HepG2 (cell line): ENCODE data around the gene GBA2. TPM values are rescaled to one million over a fixed set of nuclear protein-coding genes. Genes with fewer than 3 reads are reported as not detected.

Experiments used
- DNMT1 ChIP-seq: sonication (generic); formaldehyde crosslinking; IDR thresholded peaks from 2 replicates; pipeline ENCODE4 v1.5.1; 2020; ENCODE audit warnings: mild to moderate bottlenecking, missing genetic modification reagents
- ELF3 ChIP-seq: IDR thresholded peaks from 2 replicates; pipeline ENCODE4 v1.6.1; 2016; ENCODE audit warnings: missing genetic modification reagents, missing compliant biosample characterization
- GABPA ChIP-seq, 2 experiments: IDR thresholded peaks; 2 replicates each; pipeline ENCODE4 v1.6.1; 2011 to 2016; ENCODE audit warnings: low read depth in 2 of 2, low read length in 1 of 2, missing biosample characterization in 1 of 2, missing genetic modification characterization in 1 of 2
- GATAD2A ChIP-seq: IDR thresholded peaks from 2 replicates; pipeline ENCODE4 v1.6.1; 2016
- ISX ChIP-seq: sonication (generic); formaldehyde crosslinking; conservative IDR thresholded peaks from 2 replicates; pipeline ENCODE4 v1.5.0; 2020; ENCODE audit warnings: missing genetic modification reagents
- KAT8 ChIP-seq: IDR thresholded peaks from 2 replicates; pipeline ENCODE4 v1.6.1; 2016; ENCODE audit warnings: missing genetic modification reagents, missing compliant biosample characterization
- KDM2A ChIP-seq: sonication (generic); formaldehyde crosslinking; IDR thresholded peaks from 2 replicates; pipeline ENCODE4 v1.4.0; 2020; ENCODE audit warnings: low read depth, missing genetic modification reagents, borderline replicate concordance
- KMT2B ChIP-seq: IDR thresholded peaks from 2 replicates; pipeline ENCODE4 v1.6.1; 2016; ENCODE audit warnings: missing genetic modification reagents, missing compliant biosample characterization
- NCOA5 ChIP-seq: sonication (generic); formaldehyde crosslinking; IDR thresholded peaks from 2 replicates; pipeline ENCODE4 v1.4.0; 2020; ENCODE audit warnings: missing genetic modification reagents
- PAWR ChIP-seq: sonication (generic); formaldehyde crosslinking; IDR thresholded peaks from 2 replicates; pipeline ENCODE4 v1.4.0; 2020; ENCODE audit warnings: missing genetic modification reagents, mild to moderate bottlenecking, borderline replicate concordance
- PLRG1 ChIP-seq: fragments of 450-650 bp; conservative IDR thresholded peaks from 2 replicates; pipeline ENCODE4 v1.6.1; 2016
- TP53 ChIP-seq: sonication (generic); formaldehyde crosslinking; conservative IDR thresholded peaks from 2 replicates; pipeline ENCODE4 v1.4.0; 2020; ENCODE audit warnings: missing genetic modification reagents
- ZBTB10 ChIP-seq: sonication (generic); formaldehyde crosslinking; IDR thresholded peaks from 2 replicates; pipeline ENCODE4 v1.4.0; 2020; ENCODE audit warnings: missing genetic modification reagents, borderline replicate concordance
- ZBTB38 ChIP-seq: sonication (generic); formaldehyde crosslinking; IDR thresholded peaks from 2 replicates; pipeline ENCODE4 v1.5.1; 2020; ENCODE audit warnings: mild to moderate bottlenecking, missing genetic modification reagents
- ZBTB42 ChIP-seq: sonication (generic); formaldehyde crosslinking; IDR thresholded peaks from 2 replicates; pipeline ENCODE4 v1.5.0; 2020; ENCODE audit warnings: mild to moderate bottlenecking, missing genetic modification reagents
- ZNF224 ChIP-seq: sonication (generic); formaldehyde crosslinking; IDR thresholded peaks from 2 replicates; pipeline ENCODE4 v1.5.0; 2020; ENCODE audit warnings: mild to moderate bottlenecking, missing genetic modification reagents
- ZNF232 ChIP-seq: sonication (generic); formaldehyde crosslinking; IDR thresholded peaks from 2 replicates; pipeline ENCODE4 v1.4.0; 2020; ENCODE audit warnings: missing genetic modification reagents, borderline replicate concordance
- ZNF234 ChIP-seq: sonication (generic); formaldehyde crosslinking; conservative IDR thresholded peaks from 2 replicates; pipeline ENCODE4 v1.5.1; 2020; ENCODE audit warnings: mild to moderate bottlenecking, missing genetic modification reagents
- ZNF33B ChIP-seq: sonication (generic); formaldehyde crosslinking; IDR thresholded peaks from 2 replicates; pipeline ENCODE4 v1.5.1; 2020; ENCODE audit warnings: mild to moderate bottlenecking, missing genetic modification reagents
- ZNF557 ChIP-seq: sonication (generic); formaldehyde crosslinking; IDR thresholded peaks from 2 replicates; pipeline ENCODE4 v1.4.0; 2020; ENCODE audit warnings: missing genetic modification reagents
- ZNF7 ChIP-seq: IDR thresholded peaks from 2 replicates; pipeline ENCODE4 v1.6.1; 2016; ENCODE audit warnings: missing biosample characterization, missing genetic modification reagents
- polyA plus RNA-seq, 8 experiments: library from polyadenylated mRNA; depleted of rRNA in 3 of 8; stranded (reverse) in 7 of 8; unstranded in 1 of 8; fragments of >200 nt; fragmentation: Illumina TruSeq in 4 of 8; extraction: Trizol in 4 of 8; gene quantifications; 2 replicates each; pipeline versions ENCODE4 v1.2.1 to v1.2.3, GENCODE V29; 2011 to 2016; ENCODE audit warnings: low read depth in 4 of 8, missing spikeins in 1 of 8, mixed read lengths in 1 of 8; ENCODE audit not compliant: insufficient read depth in 1 of 8
- total RNA-seq, 5 experiments: library from RNA; depleted of rRNA; stranded (reverse); fragments of >200 nt; fragmentation: Illumina TruSeq; extraction: Trizol; gene quantifications; 2 replicates each; pipeline ENCODE4 v1.2.3, GENCODE V29; 2016; ENCODE audit warnings: low read depth in 1 of 5
- TF ChIP-seq, protein P1 (sequence below): sonication (generic); formaldehyde crosslinking; IDR thresholded peaks from 2 replicates; pipeline ENCODE4 v1.8.1; 2023; ENCODE audit warnings: missing genetic modification reagents, inconsistent platforms, borderline replicate concordance
- TF ChIP-seq, protein P2 (sequence below): sonication (generic); formaldehyde crosslinking; conservative IDR thresholded peaks from 2 replicates; pipeline ENCODE4 v1.8.1; 2023; ENCODE audit warnings: missing genetic modification reagents
- TF ChIP-seq, protein P3 (sequence below): sonication (generic); formaldehyde crosslinking; IDR thresholded peaks from 2 replicates; pipeline ENCODE4 v1.8.1; 2023; ENCODE audit warnings: missing genetic modification reagents, mild to moderate bottlenecking, borderline replicate concordance
- TF ChIP-seq, protein P4 (sequence below): sonication (generic); formaldehyde crosslinking; IDR thresholded peaks from 2 replicates; pipeline ENCODE4 v1.5.0; 2020; ENCODE audit warnings: missing genetic modification reagents, mild to moderate bottlenecking, borderline replicate concordance

GBA2 gene
- total and polyA plus RNA-seq, 2 of the 13 experiments (the other 11 are each of a cell fraction or from before 2014, with no cell fraction given): 37.5 to 86.1 TPM

- no peak for TF ChIP-seq PLRG1
- TF ChIP-seq DNMT1: 0 out of 2 replicates have a peak, but pooled peaks have one; percentile 5
- 0 out of 2 replicates have a peak, but pooled peaks have one; percentile 53 for TF ChIP-seq ZNF557 (CRISPR knock-in tag)
- TF ChIP-seq TP53 (CRISPR knock-in tag): 0 out of 2 replicates have a peak, but pooled peaks have one; percentile 1
- TF ChIP-seq ZNF234: no peak
- 0 out of 2 replicates have a peak, but pooled peaks have one; percentile 7 for TF ChIP-seq KAT8 (CRISPR knock-in tag)
- no peak for TF ChIP-seq ZNF232 (CRISPR knock-in tag)
- TF ChIP-seq, protein P1, sequence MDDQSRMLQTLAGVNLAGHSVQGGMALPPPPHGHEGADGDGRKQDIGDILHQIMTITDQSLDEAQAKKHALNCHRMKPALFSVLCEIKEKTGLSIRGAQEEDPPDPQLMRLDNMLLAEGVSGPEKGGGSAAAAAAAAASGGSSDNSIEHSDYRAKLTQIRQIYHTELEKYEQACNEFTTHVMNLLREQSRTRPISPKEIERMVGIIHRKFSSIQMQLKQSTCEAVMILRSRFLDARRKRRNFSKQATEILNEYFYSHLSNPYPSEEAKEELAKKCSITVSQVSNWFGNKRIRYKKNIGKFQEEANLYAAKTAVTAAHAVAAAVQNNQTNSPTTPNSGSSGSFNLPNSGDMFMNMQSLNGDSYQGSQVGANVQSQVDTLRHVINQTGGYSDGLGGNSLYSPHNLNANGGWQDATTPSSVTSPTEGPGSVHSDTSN (CRISPR knock-in tag): no peak
- TF ChIP-seq ZNF7: no peak
- TF ChIP-seq, protein P2, sequence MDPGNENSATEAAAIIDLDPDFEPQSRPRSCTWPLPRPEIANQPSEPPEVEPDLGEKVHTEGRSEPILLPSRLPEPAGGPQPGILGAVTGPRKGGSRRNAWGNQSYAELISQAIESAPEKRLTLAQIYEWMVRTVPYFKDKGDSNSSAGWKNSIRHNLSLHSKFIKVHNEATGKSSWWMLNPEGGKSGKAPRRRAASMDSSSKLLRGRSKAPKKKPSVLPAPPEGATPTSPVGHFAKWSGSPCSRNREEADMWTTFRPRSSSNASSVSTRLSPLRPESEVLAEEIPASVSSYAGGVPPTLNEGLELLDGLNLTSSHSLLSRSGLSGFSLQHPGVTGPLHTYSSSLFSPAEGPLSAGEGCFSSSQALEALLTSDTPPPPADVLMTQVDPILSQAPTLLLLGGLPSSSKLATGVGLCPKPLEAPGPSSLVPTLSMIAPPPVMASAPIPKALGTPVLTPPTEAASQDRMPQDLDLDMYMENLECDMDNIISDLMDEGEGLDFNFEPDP (CRISPR knock-in tag): no peak
- TF ChIP-seq PAWR (CRISPR knock-in tag): 0 out of 2 replicates have a peak, but pooled peaks have one; percentile 7
- peak; percentile 5; the same call in 1 of the 2 replicates for TF ChIP-seq KMT2B (CRISPR knock-in tag)
- no peak for TF ChIP-seq ISX
- no peak for TF ChIP-seq ZBTB38 (CRISPR knock-in tag)
- TF ChIP-seq ELF3 (CRISPR knock-in tag): 0 out of 2 replicates have a peak, but pooled peaks have one; percentile 23
- TF ChIP-seq KDM2A (CRISPR knock-in tag): peak; percentile 90; the same call in 1 of the 2 replicates
- no peak for TF ChIP-seq ZBTB10 (CRISPR knock-in tag)
- TF ChIP-seq, protein P3, sequence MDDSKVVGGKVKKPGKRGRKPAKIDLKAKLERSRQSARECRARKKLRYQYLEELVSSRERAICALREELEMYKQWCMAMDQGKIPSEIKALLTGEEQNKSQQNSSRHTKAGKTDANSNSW: no peak
- no peak for TF ChIP-seq NCOA5 (CRISPR knock-in tag)
- no peak for TF ChIP-seq ZBTB42 (CRISPR knock-in tag)
- TF ChIP-seq ZNF33B (CRISPR knock-in tag): 0 out of 2 replicates have a peak, but pooled peaks have one; percentile 20
- TF ChIP-seq GABPA (IDR thresholded peaks at IDR 0.05; ENCODE audit: low read depth, low read length): no peak
- TF ChIP-seq GABPA (CRISPR knock-in tag; IDR thresholded peaks at IDR 0.05; ENCODE audit: low read depth): peak; percentile 50; the same call in 1 of the 2 replicates
- TF ChIP-seq ZNF224: no peak
- TF ChIP-seq, protein P4, sequence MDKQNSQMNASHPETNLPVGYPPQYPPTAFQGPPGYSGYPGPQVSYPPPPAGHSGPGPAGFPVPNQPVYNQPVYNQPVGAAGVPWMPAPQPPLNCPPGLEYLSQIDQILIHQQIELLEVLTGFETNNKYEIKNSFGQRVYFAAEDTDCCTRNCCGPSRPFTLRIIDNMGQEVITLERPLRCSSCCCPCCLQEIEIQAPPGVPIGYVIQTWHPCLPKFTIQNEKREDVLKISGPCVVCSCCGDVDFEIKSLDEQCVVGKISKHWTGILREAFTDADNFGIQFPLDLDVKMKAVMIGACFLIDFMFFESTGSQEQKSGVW (CRISPR knock-in tag): no peak
- no peak; the same call in 1 of the 2 replicates for TF ChIP-seq GATAD2A (CRISPR knock-in tag)
Measured at GRCh38 chr9:35757226-35757891, 8.3 kb upstream of the GBA2 start (continued).
